DOHH2 (cell line): ENCODE data around the gene MAP1LC3A.

Source experiments
- H3F3A ChIP-seq: fragments of 200-600 bp; sonication (generic), shearing (Covaris generic); 2 replicates; pipeline ENCODE4 v1.6.0; 2016; ENCODE audit warnings: antibody characterized with exemption, mild to moderate bottlenecking; ENCODE audit not compliant: control insufficient read depth, insufficient read depth
- H3K27ac ChIP-seq: fragments of 200-600 bp; sonication (generic); 2 replicates; pipeline ENCODE4 v1.5.1; 2014; ENCODE audit warnings: low read depth, mild to moderate bottlenecking, low read length, moderate library complexity
- H3K27me3 ChIP-seq: fragments of 200-600 bp; sonication (generic); 2 replicates; pipeline ENCODE4 v1.6.1; 2014; ENCODE audit warnings: mild to moderate bottlenecking, low read length, mixed read lengths; ENCODE audit not compliant: control insufficient read depth
- H3K36me3 ChIP-seq: fragments of 200-600 bp; sonication (generic); 2 replicates; pipeline ENCODE4 v1.6.1; 2014; ENCODE audit warnings: mild to moderate bottlenecking, low read length, moderate library complexity, mixed read lengths; ENCODE audit not compliant: control insufficient read depth
- H3K4me1 ChIP-seq: fragments of 200-600 bp; sonication (generic); 2 replicates; pipeline ENCODE4 v1.6.1; 2014; ENCODE audit warnings: mild to moderate bottlenecking, low read length, mixed read lengths; ENCODE audit not compliant: control insufficient read depth
- H3K4me2 ChIP-seq: fragments of 200-600 bp; sonication (generic); 2 replicates; pipeline ENCODE4 v1.6.0; 2014; ENCODE audit warnings: mild to moderate bottlenecking, low read length, moderate library complexity
- H3K4me3 ChIP-seq: fragments of 200-600 bp; sonication (generic); 2 replicates; pipeline ENCODE4 v1.5.1; 2014; ENCODE audit warnings: mild to moderate bottlenecking, low read length, mixed read lengths
- H3K79me2 ChIP-seq: fragments of 200-600 bp; sonication (generic); 2 replicates; pipeline ENCODE4 v1.6.1; 2014; ENCODE audit warnings: mild to moderate bottlenecking, low read length, mixed read lengths; ENCODE audit not compliant: control insufficient read depth
- H3K9me2 ChIP-seq: fragments of 200-600 bp; sonication (generic); replicated peaks from 2 replicates; pipeline ENCODE4 v1.6.1; 2014; ENCODE audit warnings: mild to moderate bottlenecking, low read length, mixed read lengths; ENCODE audit not compliant: control insufficient read depth
- H3K9me3 ChIP-seq: fragments of 200-600 bp; sonication (generic); 2 replicates; pipeline ENCODE4 v1.6.1; 2014; ENCODE audit warnings: antibody characterized with exemption, low read length, mixed read lengths; ENCODE audit not compliant: control insufficient read depth, insufficient read depth
- H4K20me1 ChIP-seq: fragments of 200-600 bp; sonication (generic); 2 replicates; pipeline ENCODE4 v1.6.0; 2014; ENCODE audit warnings: low read depth, mild to moderate bottlenecking, antibody characterized with exemption, low read length, moderate library complexity; ENCODE audit not compliant: control insufficient read depth, insufficient read depth
- EZH2phosphoT487 ChIP-seq: fragments of 200-600 bp; sonication (generic); IDR thresholded peaks from 2 replicates; pipeline ENCODE4 v1.6.1; 2017; ENCODE audit warnings: borderline replicate concordance, mild to moderate bottlenecking, antibody characterized with exemption, low read length, moderate library complexity, mixed read lengths
- TF ChIP-seq, protein P1 (sequence below): fragments of 200-600 bp; sonication (generic); IDR thresholded peaks from one replicate; pipeline ENCODE4 v1.5.1; 2014; ENCODE audit warnings: antibody characterized with exemption, mild to moderate bottlenecking, low read depth, low read length; ENCODE audit not compliant: poor library complexity, severe bottlenecking

Gene MAP1LC3A

DNA sequence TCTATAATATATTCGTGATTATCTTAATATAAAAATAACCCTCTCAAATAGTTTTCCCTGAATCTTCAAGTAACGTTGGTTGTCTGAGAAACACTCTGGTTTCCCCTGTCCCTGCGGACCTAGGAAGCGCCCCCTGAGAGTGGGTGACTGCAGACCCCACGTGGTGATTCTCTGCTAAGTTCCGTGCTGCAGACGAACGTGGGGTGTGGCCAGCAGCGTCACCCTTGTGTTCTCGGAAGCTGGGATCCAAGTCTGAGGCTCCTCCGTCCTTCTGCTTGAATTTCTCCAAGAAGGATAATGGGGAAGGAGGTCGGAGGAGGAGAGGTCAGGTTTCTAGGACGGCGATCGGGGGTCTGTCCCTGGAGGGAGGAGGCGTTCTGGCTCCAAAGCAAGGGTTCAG is 16.6 kb upstream of the MAP1LC3A start:
- H3K4me2 ChIP-seq, result no peak overlapping the region
- H3K9me3 ChIP-seq, result no peaks in the 10 kb centered on the region
- no peaks in the 10 kb centered on the region for H4K20me1 ChIP-seq
- 0 out of 2 replicates have a peak, but pooled peaks cover 3% of the 10 kb centered on the region for H3K4me1 ChIP-seq
- no peaks in the 10 kb centered on the region for H3K27me3 ChIP-seq
- H3K9me2 ChIP-seq, result no peaks in the 10 kb centered on the region
- H3K4me3 ChIP-seq, result no peak overlapping the region
- no peaks in the 10 kb centered on the region for H3K79me2 ChIP-seq
- TF ChIP-seq EZH2phosphoT487, result no peak
- TF ChIP-seq, protein P1, sequence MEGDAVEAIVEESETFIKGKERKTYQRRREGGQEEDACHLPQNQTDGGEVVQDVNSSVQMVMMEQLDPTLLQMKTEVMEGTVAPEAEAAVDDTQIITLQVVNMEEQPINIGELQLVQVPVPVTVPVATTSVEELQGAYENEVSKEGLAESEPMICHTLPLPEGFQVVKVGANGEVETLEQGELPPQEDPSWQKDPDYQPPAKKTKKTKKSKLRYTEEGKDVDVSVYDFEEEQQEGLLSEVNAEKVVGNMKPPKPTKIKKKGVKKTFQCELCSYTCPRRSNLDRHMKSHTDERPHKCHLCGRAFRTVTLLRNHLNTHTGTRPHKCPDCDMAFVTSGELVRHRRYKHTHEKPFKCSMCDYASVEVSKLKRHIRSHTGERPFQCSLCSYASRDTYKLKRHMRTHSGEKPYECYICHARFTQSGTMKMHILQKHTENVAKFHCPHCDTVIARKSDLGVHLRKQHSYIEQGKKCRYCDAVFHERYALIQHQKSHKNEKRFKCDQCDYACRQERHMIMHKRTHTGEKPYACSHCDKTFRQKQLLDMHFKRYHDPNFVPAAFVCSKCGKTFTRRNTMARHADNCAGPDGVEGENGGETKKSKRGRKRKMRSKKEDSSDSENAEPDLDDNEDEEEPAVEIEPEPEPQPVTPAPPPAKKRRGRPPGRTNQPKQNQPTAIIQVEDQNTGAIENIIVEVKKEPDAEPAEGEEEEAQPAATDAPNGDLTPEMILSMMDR, result no peak
- H3K27ac ChIP-seq, result no peak overlapping the region
- H3K36me3 ChIP-seq, result peaks cover 13% of the 10 kb centered on the region
- no peaks in the 10 kb centered on the region for H3F3A ChIP-seq

DNA sequence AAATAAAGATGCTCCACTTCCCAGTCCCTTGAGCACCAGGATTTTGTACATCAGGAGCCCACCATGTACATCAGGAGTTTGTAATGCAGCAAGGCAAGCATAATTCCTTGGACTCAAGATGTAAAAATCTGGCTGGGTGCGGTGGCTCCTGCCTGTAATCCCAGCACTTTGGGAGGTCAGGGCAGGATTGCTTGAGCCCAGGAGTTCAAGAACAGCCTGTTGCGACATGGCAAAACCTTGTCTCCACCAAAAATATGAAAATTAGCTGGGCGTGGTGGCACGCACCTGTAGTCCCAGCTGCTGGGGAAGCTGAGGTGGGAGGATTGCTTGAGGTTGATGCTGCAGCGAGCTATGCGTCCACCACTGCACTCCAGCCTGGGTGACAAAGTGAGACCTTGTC is 16.1 kb upstream of the MAP1LC3A start:
- no peaks in the 10 kb centered on the region for H3K79me2 ChIP-seq
- H3K4me1 ChIP-seq, result 0 out of 2 replicates have a peak, but pooled peaks cover 3% of the 10 kb centered on the region
- H3K9me3 ChIP-seq, result no peaks in the 10 kb centered on the region
- H3F3A ChIP-seq, result no peaks in the 10 kb centered on the region
- TF ChIP-seq, protein P1, result no peak
- no peak for TF ChIP-seq EZH2phosphoT487
- no peaks in the 10 kb centered on the region for H3K9me2 ChIP-seq
- H3K27ac ChIP-seq, result no peak overlapping the region
- H3K36me3 ChIP-seq, result peaks cover 8% of the 10 kb centered on the region; the same call in 1 of the 2 replicates
- H3K4me3 ChIP-seq, result no peak overlapping the region
- H4K20me1 ChIP-seq, result no peaks in the 10 kb centered on the region
- H3K27me3 ChIP-seq, result no peaks in the 10 kb centered on the region
- H3K4me2 ChIP-seq, result no peak overlapping the region

DNA sequence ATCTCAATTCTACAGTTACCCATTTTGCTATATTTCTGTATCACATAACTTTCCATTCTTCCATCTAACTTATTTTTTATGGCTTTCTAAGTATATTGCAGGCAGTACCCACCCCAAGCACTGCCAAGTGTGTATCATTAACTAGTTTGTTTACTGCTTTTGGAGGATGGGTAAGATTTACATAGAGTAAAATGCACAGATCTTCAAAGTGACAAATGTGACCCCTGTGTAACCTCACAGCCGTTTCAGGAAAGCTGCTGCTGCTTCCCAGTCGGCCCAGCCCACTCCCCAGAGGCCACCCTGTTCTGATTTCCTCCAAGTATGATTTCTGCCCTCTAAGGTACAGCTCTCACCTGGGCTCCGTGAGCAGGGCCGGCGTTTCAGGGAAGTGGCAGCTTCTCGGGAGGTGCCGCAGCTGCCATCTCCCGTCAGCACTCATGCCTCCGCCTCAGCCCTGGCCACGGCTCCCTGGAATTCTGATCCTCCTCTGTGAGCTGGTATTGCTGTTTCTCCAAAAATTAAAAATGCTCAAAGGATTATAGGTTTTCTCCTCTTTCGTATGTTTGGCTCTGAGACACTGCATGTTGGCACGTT is 15.0 kb upstream of the MAP1LC3A start:
- TF ChIP-seq, protein P1, result no peak
- TF ChIP-seq EZH2phosphoT487, result no peak
- Histone ChIP-seq H3K27me3 (no peaks in the 10 kb centered on the region), H3K27ac (no peak overlapping the region), H3K4me2 (no peak overlapping the region), H4K20me1 (no peaks in the 10 kb centered on the region), H3K9me2 (no peaks in the 10 kb centered on the region), H3K4me3 (no peak overlapping the region), H3K79me2 (no peaks in the 10 kb centered on the region), H3K36me3 (peaks cover 7% of the 10 kb centered on the region; the same call in 1 of the 2 replicates), H3K4me1 (0 out of 2 replicates have a peak, but pooled peaks cover 3% of the 10 kb centered on the region), H3K9me3 (no peaks in the 10 kb centered on the region), H3F3A (no peaks in the 10 kb centered on the region)
